Measurements from ENCODE around the gene CLASP1. TPM values are rescaled to one million over a fixed set of nuclear protein-coding genes. Genes with fewer than 3 reads are reported as not detected.
A peak's percentile ranks its signal among the peaks of the same experiment; 100 is the strongest.

Gene CLASP1
- total RNA-seq, 3 donors from 2014 or later: 30.0 to 64.6 (median 35.1) TPM

DNA sequence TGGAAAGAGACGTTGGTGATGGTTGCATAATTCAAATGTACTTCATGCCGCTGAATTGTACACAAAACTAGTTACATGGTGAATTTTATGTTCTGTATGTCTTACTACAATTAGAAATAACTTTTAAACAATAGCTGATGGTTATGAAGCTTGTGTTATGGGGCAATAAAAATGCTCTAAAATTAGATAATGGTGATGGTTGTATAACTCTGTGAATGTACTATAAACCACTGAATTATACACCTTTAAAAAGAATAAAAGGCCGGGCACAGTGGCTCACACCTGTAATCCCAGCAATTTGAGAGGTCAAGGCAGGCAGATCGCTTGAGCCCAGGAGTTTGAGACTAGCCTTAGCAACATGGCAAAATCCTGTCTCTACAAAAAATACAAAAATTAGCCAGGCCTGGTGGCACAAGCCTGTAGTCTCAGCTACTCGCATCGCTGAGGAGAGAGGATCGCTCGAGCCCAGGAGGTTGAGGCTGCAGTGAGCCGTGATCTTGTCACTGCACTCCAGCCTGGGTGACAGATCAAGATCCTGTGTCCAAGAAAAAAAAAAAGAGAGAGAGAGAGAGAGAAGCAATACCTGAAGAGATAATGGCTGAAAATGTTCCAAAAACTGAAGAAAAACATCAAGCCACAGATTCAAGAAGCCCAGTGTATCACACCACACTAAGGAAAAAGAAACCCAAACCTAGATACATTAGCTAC lies 112.3 kb downstream of the CLASP1 start:
- TF ChIP-seq CTCF (IDR thresholded peaks at IDR 0.05): no peak
- intact Hi-C loops (cut with DNase I, micrococcal nuclease): loop anchor here (10.0 kb wide), 2 partner anchors 108 to 188 kb away; partner anchors contain the start of gene CLASP1 (in 1 of the 2)
- no peaks in the 10 kb centered on the region for H3K4me1 ChIP-seq (ENCODE audit: low read depth)

DNA sequence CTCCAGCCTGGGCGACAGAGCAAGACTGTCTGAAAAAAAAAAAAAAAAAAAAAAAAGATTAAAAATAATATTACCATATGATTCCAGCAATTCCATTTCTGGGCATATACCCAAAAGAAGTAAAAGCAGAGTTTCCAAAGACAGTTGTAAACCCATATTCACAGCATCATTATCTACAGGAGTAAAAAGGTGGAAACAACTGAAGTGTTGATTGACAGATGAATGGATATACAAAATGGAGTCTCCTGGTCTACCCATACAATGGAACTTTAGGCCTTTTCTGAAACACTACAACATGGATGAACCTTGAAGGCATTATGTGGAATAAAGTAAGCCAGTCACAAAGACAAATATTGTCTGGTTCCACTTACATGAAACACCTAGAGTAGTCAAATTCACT lies 112.9 kb downstream of the CLASP1 start:
- peaks cover 4% of the 10 kb centered on the region for H3K4me1 ChIP-seq (ENCODE audit: low read depth)
- no peak for TF ChIP-seq CTCF (IDR thresholded peaks at IDR 0.05)
- ATAC-seq (no peak), DNase-seq (no peak)
- H3K9me3 ChIP-seq: no peaks in the 10 kb centered on the region
- intact Hi-C loops (cut with DNase I, micrococcal nuclease): loop anchor here (10.0 kb wide), 2 partner anchors 108 to 188 kb away; partner anchors contain the start of gene CLASP1 (in 1 of the 2)
- no peak overlapping the region for H3K4me3 ChIP-seq
- no peaks in the 10 kb centered on the region for H3K36me3 ChIP-seq (ENCODE audit: low read depth)

More for the DNA sequence above, 112.3 kb downstream of the CLASP1 start:
- DNase-seq (no peak), ATAC-seq (peak; percentile 67)
- H3K9me3 ChIP-seq: no peaks in the 10 kb centered on the region
- H3K4me3 ChIP-seq: no peak overlapping the region
- H3K36me3 ChIP-seq (ENCODE audit: low read depth): no peaks in the 10 kb centered on the region

DNA sequence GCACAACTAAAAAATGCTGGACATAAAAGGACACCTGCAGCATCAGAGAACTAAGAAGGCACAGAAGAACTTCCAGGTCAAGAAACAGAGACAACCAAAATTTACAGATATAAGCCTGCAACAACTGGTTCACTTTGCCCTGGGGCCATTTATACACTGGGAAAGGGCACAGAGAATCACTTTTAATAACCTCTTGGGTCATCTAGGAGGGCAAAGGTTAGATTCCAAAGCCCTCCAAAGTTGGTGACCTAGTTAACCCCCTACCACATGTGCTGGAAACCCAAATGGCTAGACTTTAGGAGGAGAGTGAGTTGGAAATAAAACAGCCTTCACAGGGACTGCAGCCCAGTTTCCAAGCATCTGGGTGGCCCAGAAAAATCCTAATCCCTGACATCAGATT lies 115.3 kb downstream of the CLASP1 start:
- intact Hi-C loops (cut with DNase I, micrococcal nuclease): loop anchor here (10.0 kb wide), 2 partner anchors 111 to 191 kb away; partner anchors contain the start of gene CLASP1 (in 1 of the 2)
- no peak for ATAC-seq
- no peak overlapping the region for H3K4me3 ChIP-seq
- TF ChIP-seq CTCF (IDR thresholded peaks at IDR 0.05): no peak
- peaks cover 11% of the 10 kb centered on the region for H3K4me1 ChIP-seq (ENCODE audit: low read depth)
- DNase-seq: no peak
- no peaks in the 10 kb centered on the region for H3K36me3 ChIP-seq (ENCODE audit: low read depth)
- no peaks in the 10 kb centered on the region for H3K9me3 ChIP-seq

DNA sequence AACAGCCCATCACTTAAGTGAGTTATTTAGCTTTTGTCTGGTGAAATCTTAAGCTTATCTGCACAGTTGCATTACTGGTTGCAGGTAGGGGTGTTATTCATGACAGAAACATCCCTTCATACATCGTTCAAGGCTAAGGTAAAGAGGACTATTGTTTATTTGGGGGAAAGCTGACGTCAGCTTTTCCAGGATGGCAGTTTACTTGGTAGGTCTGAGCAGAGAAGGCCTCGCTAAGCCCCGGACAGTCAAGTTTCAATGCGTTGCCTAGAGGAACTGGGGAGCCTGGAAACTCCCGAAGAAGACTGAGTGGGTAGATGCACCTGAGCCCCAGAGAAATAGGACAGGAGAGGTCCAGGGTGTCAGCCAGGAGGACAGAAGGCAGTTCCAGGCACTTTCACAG lies 116.4 kb downstream of the CLASP1 start:
- no peak for DNase-seq

GRCh38 chr2:121532347-121532766 lies 116.9 kb downstream of the CLASP1 start:
- no peak overlapping the region for H3K4me3 ChIP-seq
- no peak for TF ChIP-seq CTCF (IDR thresholded peaks at IDR 0.05)
- ATAC-seq (no peak), DNase-seq (no peak)
- no peaks in the 10 kb centered on the region for H3K9me3 ChIP-seq
- peaks cover 12% of the 10 kb centered on the region for H3K4me1 ChIP-seq (ENCODE audit: low read depth)
- no peaks in the 10 kb centered on the region for H3K36me3 ChIP-seq (ENCODE audit: low read depth)
- intact Hi-C loops (cut with DNase I, micrococcal nuclease): loop anchor here (10.0 kb wide), 2 partner anchors 112 to 192 kb away; partner anchors contain the start of gene CLASP1 (in 1 of the 2)

More for the DNA sequence above, 116.4 kb downstream of the CLASP1 start:
- no peak for ATAC-seq
- H3K36me3 ChIP-seq (ENCODE audit: low read depth): no peaks in the 10 kb centered on the region
- H3K4me1 ChIP-seq (ENCODE audit: low read depth): peaks cover 12% of the 10 kb centered on the region
- H3K9me3 ChIP-seq: no peaks in the 10 kb centered on the region
- H3K4me3 ChIP-seq: no peak overlapping the region
- intact Hi-C loops (cut with DNase I, micrococcal nuclease): loop anchor here (10.0 kb wide), 2 partner anchors 112 to 192 kb away; partner anchors contain the start of gene CLASP1 (in 1 of the 2)
- TF ChIP-seq CTCF (IDR thresholded peaks at IDR 0.05): no peak
